HEK293T (cell line): ENCODE measurements around the gene GMPPA.

ENCODE experiments used
- ARNT ChIP-seq: fragments of 450-650 bp; IDR thresholded peaks from 2 replicates; pipeline ENCODE4 v1.6.1; 2017; ENCODE audit warnings: mild to moderate bottlenecking
- CTBP1 ChIP-seq: fragments of 450-650 bp; IDR thresholded peaks from 2 replicates; pipeline ENCODE4 v1.6.1; 2016; ENCODE audit warnings: borderline replicate concordance
- ELF4 ChIP-seq: fragments of 450-650 bp; IDR thresholded peaks from 2 replicates; pipeline ENCODE4 v1.6.1; 2017; ENCODE audit warnings: antibody characterized with exemption
- FOXM1 ChIP-seq: fragments of 450-650 bp; IDR thresholded peaks from 2 replicates; pipeline ENCODE4 v1.6.1; 2017; ENCODE audit warnings: mild to moderate bottlenecking, borderline replicate concordance
- L3MBTL2 ChIP-seq: fragments of 450-650 bp; conservative IDR thresholded peaks from 2 replicates; pipeline ENCODE4 v1.6.1; 2016; ENCODE audit warnings: mild to moderate bottlenecking
- NFRKB ChIP-seq: fragments of 450-650 bp; IDR thresholded peaks from 2 replicates; pipeline ENCODE4 v1.6.1; 2016; ENCODE audit warnings: mild to moderate bottlenecking, moderate library complexity
- SP1 ChIP-seq: fragments of 450-650 bp; IDR thresholded peaks from 2 replicates; pipeline ENCODE4 v1.6.1; 2017

DNA sequence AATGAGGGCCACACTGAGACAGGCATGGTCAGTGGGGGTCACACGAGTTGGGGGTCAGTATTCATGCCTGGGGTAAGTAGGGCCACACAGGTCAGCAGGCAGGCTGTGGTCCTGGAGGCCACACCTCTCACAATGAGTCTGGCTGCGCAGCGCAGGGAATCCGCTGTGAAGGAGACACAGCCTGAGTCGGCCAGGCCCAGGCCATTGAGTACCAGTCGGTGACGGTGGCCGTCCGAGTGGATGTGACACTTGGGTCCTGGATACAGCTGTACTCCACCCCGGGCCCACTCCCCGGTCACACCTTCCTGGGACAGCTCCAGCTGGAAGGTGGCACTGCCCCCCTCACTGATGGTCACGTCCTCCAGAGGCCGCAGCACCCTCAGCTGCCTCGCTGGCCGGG, 55.7 kb downstream of the GMPPA start:
- TF ChIP-seq L3MBTL2 (no peak), ELF4 (no peak), SP1 (no peak), ARNT (no peak), NFRKB (no peak), FOXM1 (no peak), CTBP1 (no peak)
